K562 (cell line): Measurements from ENCODE around the gene GRIA4. TPM values are rescaled to one million over a fixed set of nuclear protein-coding genes. Genes with fewer than 3 reads are reported as not detected.

Source experiments
- ATAC-seq: fragments of 200-7000 bp; cut with Tn5 transposase; 3 replicates; pipeline ENCODE4 v1.9.1; 2020; ENCODE audit warnings: moderate library complexity
- BruUV-seq: library from RNA; stranded (reverse); fragments of 400-500 nt; replicated peaks from 2 replicates; lab custom pipeline; 2021; lab: Mats Ljungman, UMichigan
- CTCF ChIA-PET: fragments of 300-600 bp; formaldehyde crosslinking; extraction: SDS; loops from one replicate; lab custom pipeline; 2021; ENCODE audit warnings: low intra/inter-chr PET ratio; lab: Yijun Ruan, JAX
- POLR2A ChIA-PET: fragments of 300-600, 350-650 bp; sonication (Branson Sonifier 250); formaldehyde crosslinking; extraction: SDS; loops from one replicate; lab custom pipeline; 2021; ENCODE audit warnings: antibody characterized with exemption, inconsistent platforms; lab: Yijun Ruan, JAX
- DNase-seq, 4 experiments: peaks; one replicate each; pipeline versions ENCODE4 v3.0.0 to v3.0.0-alpha.2; 2011 to 2018; ENCODE audit warnings: low spot score in 3 of 4, mixed read lengths in 3 of 4; ENCODE audit errors: extremely low read depth in 1 of 4
- FAIRE-seq: peaks from 2 replicates; lab custom pipeline; 2011; peaks lifted over from hg19 to GRCh38; lab: Jason Lieb, UNC
- H2AFZ ChIP-seq: 2 replicates; pipeline ENCODE4 v1.6.0; 2011; ENCODE audit warnings: low read depth, low read length, control low read depth, inconsistent platforms
- H3K27ac ChIP-seq: fragments of 200-600 bp; 3 replicates; pipeline ENCODE4 v1.8.0; 2011; ENCODE audit warnings: low read depth, mild to moderate bottlenecking, control low read depth, inconsistent platforms, low read length, moderate library complexity, mixed read lengths; ENCODE audit errors: extremely low read depth
- H3K27me3 ChIP-seq, 2 experiments: fragments of 300-600 bp in 1 of 2; 2 replicates in 1 of 2; 3 replicates in 1 of 2; pipeline versions ENCODE4 v1.6.0 to v1.8.0; 2011; ENCODE audit warnings: inconsistent platforms in 2 of 2, low read length in 2 of 2, mild to moderate bottlenecking in 1 of 2, mixed read lengths in 1 of 2, moderate library complexity in 1 of 2; ENCODE audit not compliant: control insufficient read depth in 2 of 2, insufficient read depth in 2 of 2
- H3K36me3 ChIP-seq: fragments of 300-600 bp; 3 replicates; pipeline ENCODE4 v1.8.0; 2011; ENCODE audit warnings: mild to moderate bottlenecking, low read length, inconsistent platforms; ENCODE audit not compliant: control insufficient read depth, insufficient read depth
- H3K4me1 ChIP-seq, 2 experiments: fragments of 200-600 bp in 1 of 2; replicated peaks in 1 of 2; 2 replicates in 1 of 2; 3 replicates in 1 of 2; pipeline versions ENCODE4 v1.5.1 to v1.8.0; 2011; ENCODE audit warnings: inconsistent platforms in 2 of 2, low read length in 2 of 2, mild to moderate bottlenecking in 1 of 2, mixed read lengths in 1 of 2, moderate library complexity in 1 of 2; ENCODE audit not compliant: control insufficient read depth in 2 of 2, insufficient read depth in 2 of 2
- H3K4me2 ChIP-seq: 2 replicates; pipeline ENCODE4 v1.6.1; 2011; ENCODE audit warnings: low read length, control low read depth, inconsistent platforms, mixed read lengths; ENCODE audit not compliant: insufficient read depth
- H3K4me3 ChIP-seq: fragments of 200-600 bp; sonication (generic), shearing (Covaris generic); 2 replicates; pipeline ENCODE4 v1.5.1; 2016; ENCODE audit warnings: control low read depth, inconsistent platforms
- H3K79me2 ChIP-seq: fragments of 200-600 bp; 3 replicates; pipeline ENCODE4 v1.8.0; 2011; ENCODE audit warnings: low read length, inconsistent platforms; ENCODE audit not compliant: control insufficient read depth, insufficient read depth
- H3K9ac ChIP-seq, 2 experiments: 2 replicates each; pipeline versions ENCODE4 v1.6.0 to v1.6.1; 2011; ENCODE audit warnings: low read depth in 2 of 2, low read length in 2 of 2, control low read depth in 1 of 2, inconsistent platforms in 1 of 2, mild to moderate bottlenecking in 1 of 2, mixed read lengths in 1 of 2; ENCODE audit not compliant: insufficient read depth in 1 of 2
- H3K9me1 ChIP-seq: one replicate; pipeline ENCODE4 v1.6.0; 2011; ENCODE audit warnings: inconsistent platforms, mild to moderate bottlenecking, low read length, moderate library complexity; ENCODE audit not compliant: control insufficient read depth, insufficient read depth
- H3K9me3 ChIP-seq: replicated peaks from 2 replicates; pipeline ENCODE4 v1.5.1; 2011; ENCODE audit warnings: low read depth, low read length, inconsistent platforms; ENCODE audit not compliant: control insufficient read depth, insufficient read depth
- H4K20me1 ChIP-seq: replicated peaks from 2 replicates; pipeline ENCODE4 v1.6.1; 2011; ENCODE audit warnings: low read length, inconsistent platforms, mixed read lengths; ENCODE audit not compliant: control insufficient read depth, insufficient read depth
- ATF7 ChIP-seq: fragments of 450-650 bp; IDR thresholded peaks from 2 replicates; pipeline ENCODE4 v1.7.1; 2014; ENCODE audit warnings: mild to moderate bottlenecking, moderate library complexity
- GATAD2B ChIP-seq: fragments of 450-650 bp; IDR thresholded peaks from 2 replicates; pipeline ENCODE4 v1.6.1; 2017; ENCODE audit warnings: mild to moderate bottlenecking, borderline replicate concordance
- JUN ChIP-seq, 2 experiments: sonication (generic) in 1 of 2; formaldehyde crosslinking in 1 of 2; IDR thresholded peaks; 2 replicates each; pipeline versions ENCODE4 v1.6.1 to v1.8.0; 2012 to 2022; ENCODE audit warnings: borderline replicate concordance in 2 of 2, mild to moderate bottlenecking in 2 of 2, improper control_type of control experiment in 1 of 2, low read depth in 1 of 2, low read length in 1 of 2, missing genetic modification reagents in 1 of 2
- JUND ChIP-seq, 2 experiments: IDR thresholded peaks; 2 replicates in 1 of 2; 3 replicates in 1 of 2; pipeline ENCODE4 v1.6.1; 2011; ENCODE audit warnings: borderline replicate concordance in 2 of 2, low read depth in 2 of 2, low read length in 2 of 2, improper control_type of control experiment in 1 of 2, missing biosample characterization in 1 of 2, missing genetic modification characterization in 1 of 2, missing genetic modification reagents in 1 of 2
- L3MBTL2 ChIP-seq: fragments of 450-650 bp; IDR thresholded peaks from 2 replicates; pipeline ENCODE4 v1.6.1; 2016; ENCODE audit warnings: mild to moderate bottlenecking, moderate library complexity
- MEF2A ChIP-seq: IDR thresholded peaks from 2 replicates; pipeline ENCODE4 v1.6.1; 2011; ENCODE audit warnings: low read depth, mild to moderate bottlenecking, low read length, moderate library complexity; ENCODE audit not compliant: control insufficient read depth
- NFIX ChIP-seq: fragments of 250-450 bp; sonication (Bioruptor Pico); IDR thresholded peaks from 2 replicates; pipeline ENCODE4 v1.4.0; 2020; ENCODE audit warnings: low read depth, mild to moderate bottlenecking, moderate library complexity
- PHF8 ChIP-seq: fragments of 200-600 bp; sonication (generic); IDR thresholded peaks from 2 replicates; pipeline ENCODE4 v1.6.1; 2012; ENCODE audit warnings: mixed run types, mild to moderate bottlenecking, inconsistent platforms, low read length, moderate library complexity, borderline replicate concordance
- POLR2AphosphoS5 ChIP-seq: IDR thresholded peaks from 2 replicates; pipeline ENCODE4 v1.6.1; 2011; ENCODE audit warnings: mild to moderate bottlenecking, low read depth, low read length, moderate library complexity; ENCODE audit not compliant: control insufficient read depth, insufficient read depth
- TBL1XR1 ChIP-seq, 2 experiments: IDR thresholded peaks; 2 replicates each; pipeline ENCODE4 v1.6.1; 2012; ENCODE audit warnings: improper control_type of control experiment in 2 of 2, low read length in 2 of 2, mild to moderate bottlenecking in 1 of 2
- TCF3 ChIP-seq: sonication (generic); formaldehyde crosslinking; IDR thresholded peaks from 2 replicates; pipeline ENCODE4 v1.4.0; 2020; ENCODE audit warnings: mild to moderate bottlenecking, missing genetic modification reagents
- TCFL5 ChIP-seq: fragments of 250-450 bp; sonication (Bioruptor Pico); conservative IDR thresholded peaks from 2 replicates; pipeline ENCODE4 v1.6.1; 2021; ENCODE audit warnings: mild to moderate bottlenecking, moderate library complexity, matching md5 sums
- TRIM24 ChIP-seq, 2 experiments: fragments of 450-650 bp; IDR thresholded peaks; 2 replicates each; pipeline ENCODE4 v1.6.1; 2016
- ZNF354B ChIP-seq: fragments of 250-450 bp; sonication (Bioruptor Pico); IDR thresholded peaks from 2 replicates; pipeline ENCODE4 v1.4.0; 2020
- WGBS: fragments of 100-300 bp; shearing (Covaris generic); methylation state at CpG from one replicate; pipeline ENCODE4 v1.1.6; 2016; ENCODE audit warnings: low coverage, mixed read lengths; ENCODE audit not compliant: insufficient coverage; ENCODE audit errors: missing lambda C conversion rate; 5-methylcytosine and 5-hydroxymethylcytosine counted together
- in situ Hi-C: fragments of 300-500 bp; cut with MboI; formaldehyde crosslinking; loops from 4 replicates; pipeline ENCODE4 v1.15.0; 2018; ENCODE audit warnings: inconsistent platforms, mixed read lengths
- intact Hi-C: fragments of 100-400 bp; cut with micrococcal nuclease; formaldehyde crosslinking; loops from 2 replicates; pipeline ENCODE4 v1.14.2; 2022
- polyA plus RNA-seq, 8 experiments: library from polyadenylated mRNA; depleted of rRNA in 4 of 8; stranded (reverse) in 5 of 8; unstranded in 3 of 8; fragments of >200 nt; fragmentation: Nextera tagmentation in 2 of 8; fragmentation: Illumina TruSeq in 1 of 8; extraction: Ambion mirVana in 2 of 8; extraction: Trizol in 1 of 8; gene quantifications; 2 replicates each; pipeline versions ENCODE4 v1.2.1 to v1.2.3, GENCODE V29; 2011 to 2014; ENCODE audit warnings: inconsistent platforms in 1 of 8, missing spikeins in 1 of 8
- total RNA-seq, 7 experiments: library from RNA; depleted of rRNA in 6 of 7; stranded (reverse); fragments of >200 nt in 6 of 7; fragmentation: Illumina TruSeq in 2 of 7; extraction: Trizol in 2 of 7; gene quantifications; 2 replicates each; pipeline versions ENCODE4 v1.2.1 to v1.2.3, GENCODE V29; 2011 to 2021; ENCODE audit warnings: low replicate concordance in 1 of 7
- TF ChIP-seq, protein P1 (sequence below), 2 experiments: fragments of 450-650 bp in 1 of 2; sonication (generic) in 1 of 2; formaldehyde crosslinking in 1 of 2; IDR thresholded peaks in 1 of 2; conservative IDR thresholded peaks in 1 of 2; 2 replicates each; pipeline versions ENCODE4 v1.6.1 to v1.8.1; 2016 to 2023; ENCODE audit warnings: mild to moderate bottlenecking in 2 of 2, moderate library complexity in 2 of 2, inconsistent platforms in 1 of 2, missing genetic modification reagents in 1 of 2

Gene GRIA4
- total and polyA plus RNA-seq, 9 of the 15 experiments (the other 6 are each of a cell fraction or from before 2014, with no cell fraction given) = not detected

DNA sequence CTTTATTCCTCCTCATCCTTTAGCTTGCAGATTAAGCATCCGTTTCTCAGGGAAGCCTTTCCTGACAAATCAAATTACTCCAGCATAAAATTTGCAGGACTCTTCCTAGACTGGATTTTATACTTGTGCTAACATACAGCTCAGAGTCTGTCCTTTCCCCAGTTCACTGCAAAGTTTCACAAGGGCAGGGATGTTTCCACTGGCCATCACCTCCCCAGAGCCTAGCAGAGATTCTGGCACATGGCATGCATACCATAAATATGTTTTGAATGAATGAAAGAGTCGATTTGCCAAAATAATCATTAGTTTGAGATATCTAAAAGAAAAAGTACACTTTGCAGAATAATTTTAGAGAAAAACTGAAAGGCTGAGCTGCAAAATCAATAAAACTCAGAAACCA, 401.6 kb downstream of the GRIA4 start:
- no peak overlapping the region for H3K9ac ChIP-seq
- no peaks in the 10 kb centered on the region for H3K9me1 ChIP-seq
- ChIA-PET CTCF (no interaction called here), POLR2A (interaction anchor here (0.7 kb wide), 1 partner anchor 468 kb away, joined by 3 read pairs; no protein-coding TSS in a partner anchor)
- no peak for ATAC-seq
- H2AFZ ChIP-seq = no peak overlapping the region
- H3K4me2 ChIP-seq = no peak overlapping the region
- H3K4me3 ChIP-seq = no peak overlapping the region
- no peak for FAIRE-seq
- no peak for DNase-seq
- no peaks in the 10 kb centered on the region for H3K9me3 ChIP-seq
- H3K27ac ChIP-seq = no peak overlapping the region
- no peaks in the 10 kb centered on the region; a peak in 1 of 5 replicates for H3K4me1 ChIP-seq
- H4K20me1 ChIP-seq = no peaks in the 10 kb centered on the region
- intact Hi-C loops = no loop called here
- peaks cover 50% of the 10 kb centered on the region for H3K36me3 ChIP-seq
- no peaks in the 10 kb centered on the region for H3K27me3 ChIP-seq
- in situ Hi-C loops = no loop called here
- peaks cover 35% of the 10 kb centered on the region for H3K79me2 ChIP-seq
- WGBS = 54% methylated on average over 2 of the region's 2 CpGs
- no TSS peak for BruUV-seq
- TF ChIP-seq L3MBTL2 = no peak
- no peak for TF ChIP-seq PHF8
- TF ChIP-seq GATAD2B = no peak
- no peak for TF ChIP-seq TBL1XR1 (IDR thresholded peaks at IDR 0.05; ENCODE audit: low read length in 2 of 2)

- no peak for FAIRE-seq
- POLR2A ChIA-PET = no interaction called here
- TF ChIP-seq NFIX (CRISPR knock-in tag) (no peak), TRIM24 (IDR thresholded peaks at IDR 0.05) (peak; percentile 30 to 38; a peak in 1 of 4 replicates), ATF7 (peak; percentile 32; the same call in 1 of the 2 replicates), ZNF354B (CRISPR knock-in tag) (no peak), JUND (IDR thresholded peaks at IDR 0.05; ENCODE audit: borderline replicate concordance, low read depth, low read length) (peak; percentile 42; the same call in 1 of the 2 replicates), JUND (tag; IDR thresholded peaks at IDR 0.05; ENCODE audit: borderline replicate concordance, low read depth, low read length) (0 out of 3 replicates have a peak, but pooled peaks have one; percentile 28), POLR2AphosphoS5 (peak; percentile 35; the same call in 1 of the 2 replicates), JUN (IDR thresholded peaks at IDR 0.05; ENCODE audit: borderline replicate concordance, low read depth, low read length) (peak; percentile 81), JUN (CRISPR knock-in tag; IDR thresholded peaks at IDR 0.05; ENCODE audit: borderline replicate concordance) (0 out of 2 replicates have a peak, but pooled peaks have one; percentile 32), TCF3 (CRISPR knock-in tag) (no peak), TCFL5 (CRISPR knock-in tag) (no peak), MEF2A (peak; percentile 92)
- TF ChIP-seq, protein P1, sequence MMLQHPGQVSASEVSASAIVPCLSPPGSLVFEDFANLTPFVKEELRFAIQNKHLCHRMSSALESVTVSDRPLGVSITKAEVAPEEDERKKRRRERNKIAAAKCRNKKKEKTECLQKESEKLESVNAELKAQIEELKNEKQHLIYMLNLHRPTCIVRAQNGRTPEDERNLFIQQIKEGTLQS (IDR thresholded peaks at IDR 0.05) = peak; percentile 91
- TF ChIP-seq, protein P1 (CRISPR knock-in tag; conservative IDR thresholded peaks at IDR 0.05) = no peak
These were observed 402.9 kb downstream of the GRIA4 start for GRCh38 chr11:106012744-106013143.

More at GRCh38 chr11:106012744-106013143, 402.9 kb downstream of the GRIA4 start:
- H3K4me2 ChIP-seq = no peak overlapping the region
- no peaks in the 10 kb centered on the region for H3K9me1 ChIP-seq
- H3K79me2 ChIP-seq = peaks cover 43% of the 10 kb centered on the region
- intact Hi-C loops (no loop called here), in situ Hi-C loops (no loop called here)
- H3K4me3 ChIP-seq = no peak overlapping the region
- peaks cover 43% of the 10 kb centered on the region for H3K36me3 ChIP-seq
- 27% methylated on average over 3 of the region's 3 CpGs for WGBS
- H3K27ac ChIP-seq = peak overlapping the region; percentile 45; the same call in 2 of the 3 replicates
- H2AFZ ChIP-seq = no peak overlapping the region
- H4K20me1 ChIP-seq = no peaks in the 10 kb centered on the region
- no peaks in the 10 kb centered on the region for H3K9me3 ChIP-seq
- DNase-seq (peak in 1 of 4 experiments; percentile 28), ATAC-seq (peak; percentile 57)
- CTCF ChIA-PET = no interaction called here
- no TSS peak for BruUV-seq
- H3K9ac ChIP-seq = no peak overlapping the region
- H3K4me1 ChIP-seq = no peaks in the 10 kb centered on the region; a peak in 2 of 5 replicates
- H3K27me3 ChIP-seq = no peaks in the 10 kb centered on the region
